SU-DHL-6 (cell line): Measurements from ENCODE around the gene VSTM2L.

Experiments
- H2AFZ ChIP-seq: fragments of 200-600 bp; sonication (generic); 2 replicates; pipeline ENCODE4 v1.6.1; 2014; ENCODE audit warnings: low read depth, mild to moderate bottlenecking, moderate library complexity, mixed read lengths, antibody characterized with exemption, low read length; ENCODE audit not compliant: severe bottlenecking
- H3F3A ChIP-seq: fragments of 200-600 bp; shearing (Covaris generic); 2 replicates; pipeline ENCODE4 v1.6.0; 2016; ENCODE audit warnings: antibody characterized with exemption, mild to moderate bottlenecking; ENCODE audit not compliant: insufficient read depth
- H3K27ac ChIP-seq: fragments of 200-600 bp; sonication (generic); 2 replicates; pipeline ENCODE4 v1.5.1; 2016; ENCODE audit warnings: low read depth, mild to moderate bottlenecking, low read length, moderate library complexity, mixed read lengths
- H3K27me3 ChIP-seq: fragments of 200-600 bp; sonication (generic), shearing (Covaris generic); 2 replicates; pipeline ENCODE4 v1.6.0; 2014; ENCODE audit warnings: mild to moderate bottlenecking, low read length
- H3K36me3 ChIP-seq: fragments of 200-600 bp; sonication (generic); 2 replicates; pipeline ENCODE4 v1.6.1; 2014; ENCODE audit warnings: mild to moderate bottlenecking, low read length, mixed read lengths
- H3K4me2 ChIP-seq: fragments of 300-600, 200-600 bp; shearing (Covaris generic), sonication (generic); 2 replicates; pipeline ENCODE4 v1.6.0; 2014; ENCODE audit warnings: low read length, low read depth, mild to moderate bottlenecking; ENCODE audit not compliant: poor library complexity, severe bottlenecking
- H3K4me3 ChIP-seq: fragments of 200-600 bp; sonication (generic); 2 replicates; pipeline ENCODE4 v1.5.1; 2014; ENCODE audit warnings: antibody characterized with exemption, low read length, mild to moderate bottlenecking, mixed read lengths; ENCODE audit not compliant: insufficient read depth, poor library complexity, severe bottlenecking
- H3K79me2 ChIP-seq: fragments of 200-600 bp; sonication (generic); 2 replicates; pipeline ENCODE4 v1.6.1; 2014; ENCODE audit warnings: mild to moderate bottlenecking, low read length, moderate library complexity; ENCODE audit not compliant: insufficient read depth
- H3K9ac ChIP-seq: fragments of 200-600 bp; sonication (generic); 2 replicates; pipeline ENCODE4 v1.7.0; 2014; ENCODE audit warnings: mild to moderate bottlenecking, low read length
- H3K9me2 ChIP-seq: fragments of 200-600 bp; sonication (generic); replicated peaks from 2 replicates; pipeline ENCODE4 v1.6.1; 2014; ENCODE audit warnings: low read length; ENCODE audit not compliant: insufficient read depth
- H3K9me3 ChIP-seq: fragments of 200-600 bp; sonication (generic); 2 replicates; pipeline ENCODE4 v1.6.1; 2014; ENCODE audit warnings: low read length, mixed read lengths; ENCODE audit not compliant: insufficient read depth
- H4K20me1 ChIP-seq: fragments of 200-600 bp; sonication (generic); 2 replicates; pipeline ENCODE4 v1.6.1; 2014; ENCODE audit warnings: low read depth, mild to moderate bottlenecking, antibody characterized with exemption, low read length, moderate library complexity, mixed read lengths
- EZH2phosphoT487 ChIP-seq: fragments of 200-600 bp; sonication (generic), shearing (Covaris generic); conservative IDR thresholded peaks from 2 replicates; pipeline ENCODE4 v1.6.1; 2018; ENCODE audit warnings: mild to moderate bottlenecking, antibody characterized with exemption, low read length, moderate library complexity, mixed read lengths
- TF ChIP-seq, protein P1 (sequence below): fragments of 200-600 bp; sonication (generic); IDR thresholded peaks from one replicate; pipeline ENCODE4 v1.5.1; 2017; ENCODE audit warnings: antibody characterized with exemption, mild to moderate bottlenecking, low read length, moderate library complexity; ENCODE audit not compliant: insufficient read depth, poor library complexity, severe bottlenecking

The VSTM2L gene

DNA sequence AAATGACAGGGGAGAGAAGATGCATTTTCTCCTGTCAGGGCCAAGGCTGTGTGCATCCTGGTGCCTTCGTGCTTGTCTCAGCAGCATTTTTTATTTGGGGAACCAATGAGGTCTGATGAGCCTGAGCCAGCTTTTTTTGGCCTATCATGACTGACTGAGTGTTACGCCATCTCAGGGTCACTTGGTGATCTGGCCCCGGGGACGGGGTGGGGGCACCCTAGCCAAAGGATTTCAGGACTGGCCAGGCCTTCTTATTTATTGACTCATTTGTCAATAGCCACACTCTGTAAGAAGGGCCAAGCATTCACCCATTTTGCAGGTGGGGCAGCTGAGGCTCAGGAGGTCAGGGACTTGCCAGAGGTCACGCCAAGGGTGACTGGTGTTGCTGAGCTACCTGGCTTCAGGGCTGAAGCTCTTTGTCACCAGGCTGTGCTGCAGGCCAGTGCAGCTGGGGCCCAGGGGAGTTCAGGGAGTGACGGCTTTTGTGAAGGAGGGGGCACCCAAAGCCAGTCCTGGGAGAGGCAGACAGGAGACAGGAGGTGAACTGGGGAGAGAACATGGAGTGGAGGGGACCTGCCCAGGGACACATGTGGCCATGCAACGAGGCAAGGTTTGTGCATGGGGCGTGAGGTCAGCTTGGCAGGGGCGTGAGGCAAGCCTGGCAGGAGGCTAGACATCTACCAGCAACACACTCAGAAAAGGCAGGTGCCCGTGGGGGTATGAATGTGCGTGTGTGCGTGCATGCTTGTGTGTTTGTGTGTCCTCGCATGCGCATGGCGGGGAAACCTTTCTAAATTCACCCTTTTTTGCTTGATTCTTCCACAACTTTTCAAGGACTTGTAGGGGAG lies 31.1 kb downstream of the VSTM2L start:
- Histone ChIP-seq H3K4me2 (no peak overlapping the region), H3K9me3 (no peaks in the 10 kb centered on the region), H3F3A (no peaks in the 10 kb centered on the region), H3K27me3 (no peaks in the 10 kb centered on the region), H3K36me3 (no peaks in the 10 kb centered on the region), H3K9me2 (no peaks in the 10 kb centered on the region), H4K20me1 (no peaks in the 10 kb centered on the region), H3K4me3 (no peak overlapping the region), H3K9ac (no peak overlapping the region), H3K27ac (no peak overlapping the region), H3K79me2 (no peaks in the 10 kb centered on the region), H2AFZ (no peak overlapping the region)
- TF ChIP-seq EZH2phosphoT487, result no peak
- TF ChIP-seq, protein P1, sequence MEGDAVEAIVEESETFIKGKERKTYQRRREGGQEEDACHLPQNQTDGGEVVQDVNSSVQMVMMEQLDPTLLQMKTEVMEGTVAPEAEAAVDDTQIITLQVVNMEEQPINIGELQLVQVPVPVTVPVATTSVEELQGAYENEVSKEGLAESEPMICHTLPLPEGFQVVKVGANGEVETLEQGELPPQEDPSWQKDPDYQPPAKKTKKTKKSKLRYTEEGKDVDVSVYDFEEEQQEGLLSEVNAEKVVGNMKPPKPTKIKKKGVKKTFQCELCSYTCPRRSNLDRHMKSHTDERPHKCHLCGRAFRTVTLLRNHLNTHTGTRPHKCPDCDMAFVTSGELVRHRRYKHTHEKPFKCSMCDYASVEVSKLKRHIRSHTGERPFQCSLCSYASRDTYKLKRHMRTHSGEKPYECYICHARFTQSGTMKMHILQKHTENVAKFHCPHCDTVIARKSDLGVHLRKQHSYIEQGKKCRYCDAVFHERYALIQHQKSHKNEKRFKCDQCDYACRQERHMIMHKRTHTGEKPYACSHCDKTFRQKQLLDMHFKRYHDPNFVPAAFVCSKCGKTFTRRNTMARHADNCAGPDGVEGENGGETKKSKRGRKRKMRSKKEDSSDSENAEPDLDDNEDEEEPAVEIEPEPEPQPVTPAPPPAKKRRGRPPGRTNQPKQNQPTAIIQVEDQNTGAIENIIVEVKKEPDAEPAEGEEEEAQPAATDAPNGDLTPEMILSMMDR, result no peak

DNA sequence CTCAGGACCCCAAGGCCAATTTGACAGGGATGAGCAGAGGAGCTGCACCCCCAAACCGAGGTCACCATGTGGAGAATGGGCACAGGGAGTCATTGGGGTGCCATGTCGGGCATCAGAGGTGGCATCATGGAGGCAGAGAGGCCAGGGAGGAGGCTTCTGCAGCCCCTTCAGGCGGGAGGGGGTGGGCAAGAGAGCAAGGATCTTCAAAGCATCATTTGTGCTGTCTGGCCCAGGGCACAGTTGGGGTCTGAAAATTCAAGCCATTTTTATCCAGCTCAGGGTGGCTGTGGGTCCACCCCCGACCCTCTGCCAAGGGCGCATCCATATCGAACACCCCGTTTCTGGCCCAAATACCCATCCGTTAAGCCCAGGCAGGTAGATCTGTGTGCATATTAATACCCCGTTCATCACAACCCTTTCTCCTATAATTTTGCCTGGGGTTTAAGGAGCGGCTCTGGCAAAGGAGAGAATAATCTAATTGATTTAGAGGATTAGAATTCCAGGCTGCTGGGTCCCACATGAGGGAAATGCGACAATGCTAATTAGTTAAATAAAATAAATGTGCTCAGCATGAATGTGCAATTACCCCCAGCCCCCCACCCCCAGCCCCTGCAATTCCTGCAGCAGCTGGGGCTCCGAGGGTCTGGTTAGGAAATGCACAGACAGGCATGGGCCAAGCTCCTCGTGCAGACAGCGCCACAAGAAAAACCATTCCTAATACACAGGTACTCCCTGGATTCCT lies 31.9 kb downstream of the VSTM2L start:
- H3K79me2 ChIP-seq, result no peaks in the 10 kb centered on the region
- no peaks in the 10 kb centered on the region for H3K27me3 ChIP-seq
- H3K27ac ChIP-seq, result no peak overlapping the region
- no peak overlapping the region for H3K4me3 ChIP-seq
- H4K20me1 ChIP-seq, result no peaks in the 10 kb centered on the region
- no peak overlapping the region for H2AFZ ChIP-seq
- no peak overlapping the region for H3K9ac ChIP-seq
- no peaks in the 10 kb centered on the region for H3K9me3 ChIP-seq
- no peaks in the 10 kb centered on the region for H3K9me2 ChIP-seq
- H3K4me2 ChIP-seq, result no peak overlapping the region
- H3K36me3 ChIP-seq, result no peaks in the 10 kb centered on the region
- no peak for TF ChIP-seq EZH2phosphoT487
- TF ChIP-seq, protein P1, result no peak
- no peaks in the 10 kb centered on the region for H3F3A ChIP-seq

DNA sequence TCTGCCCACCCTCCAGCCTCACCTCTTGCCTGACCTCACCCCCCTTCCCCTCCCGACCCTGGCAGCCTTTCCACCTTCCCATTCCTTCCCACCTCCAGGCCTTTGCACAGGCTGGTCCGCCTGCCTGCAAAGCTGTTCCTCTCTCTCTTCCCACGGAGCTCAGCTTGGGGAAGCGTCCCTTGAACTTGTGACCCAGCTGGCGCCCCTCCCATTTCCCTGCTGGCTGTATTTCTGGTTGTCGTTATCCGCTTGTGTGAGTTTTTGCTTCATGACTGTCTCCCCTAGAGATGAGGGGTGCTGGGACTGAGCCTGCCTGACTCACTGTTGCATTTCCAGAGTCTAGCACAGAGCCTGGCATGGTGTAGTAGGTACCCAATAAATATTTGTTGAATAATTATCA lies 32.5 kb downstream of the VSTM2L start:
- H3K4me2 ChIP-seq, result no peak overlapping the region
- no peak overlapping the region for H3K27ac ChIP-seq
- no peaks in the 10 kb centered on the region for H3K27me3 ChIP-seq
- H3K9me2 ChIP-seq, result no peaks in the 10 kb centered on the region
- no peaks in the 10 kb centered on the region for H4K20me1 ChIP-seq
- no peak overlapping the region for H2AFZ ChIP-seq
- no peak overlapping the region for H3K4me3 ChIP-seq
- no peak overlapping the region for H3K9ac ChIP-seq
- no peaks in the 10 kb centered on the region for H3F3A ChIP-seq
- no peaks in the 10 kb centered on the region for H3K9me3 ChIP-seq
- TF ChIP-seq EZH2phosphoT487, result no peak
- TF ChIP-seq, protein P1, result no peak
- no peaks in the 10 kb centered on the region for H3K79me2 ChIP-seq
- H3K36me3 ChIP-seq, result no peaks in the 10 kb centered on the region
